ENCODE results near the gene WDR62. TPM values are rescaled to one million over a fixed set of nuclear protein-coding genes. Genes with fewer than 3 reads are reported as not detected.

WDR62 gene
- total and polyA plus RNA-seq, 2 donors (not counting 3 experiments of a cell fraction or from before 2014, with no cell fraction given), result 8.0 to 13.4 TPM

- no peak overlapping the region for H3K9ac ChIP-seq (replicated peaks; ENCODE audit: extremely low read depth, insufficient read depth, low read length)
- H3K27ac ChIP-seq (ENCODE audit: insufficient read depth, low read depth, low read length), result no peak overlapping the region
- intact Hi-C loops (cut with micrococcal nuclease), result no loop called here
- ChIA-PET POLR2A (no interaction called here), CTCF (no interaction called here)
- H2AFZ ChIP-seq (ENCODE audit: low read depth, low read length), result no peak overlapping the region
- no peak overlapping the region for H3K4me3 ChIP-seq (replicated peaks in 1 of 3; ENCODE audit: insufficient read depth in 1 of 3, low read depth in 1 of 3, low read length in 3 of 3)
- H3K79me2 ChIP-seq (ENCODE audit: control insufficient read depth, insufficient read depth, low read length), result peaks cover 8% of the 10 kb centered on the region
- no peaks in the 10 kb centered on the region for H3K9me1 ChIP-seq (replicated peaks; ENCODE audit: control insufficient read depth, extremely low read depth, insufficient read depth, low read length)
- no peak for DNase-seq (ENCODE audit: low read depth, low spot score)
- no peaks in the 10 kb centered on the region for H3K36me3 ChIP-seq (ENCODE audit: control insufficient read depth in 2 of 2, extremely low read depth in 1 of 2, insufficient read depth in 2 of 2, low read length in 2 of 2)
- no peak overlapping the region for H3K4me2 ChIP-seq (ENCODE audit: insufficient read depth, low read length)
- H4K20me1 ChIP-seq (replicated peaks; ENCODE audit: control insufficient read depth, extremely low read depth, insufficient read depth, low read length), result no peaks in the 10 kb centered on the region
- dilution Hi-C loops (cut with MboI; ENCODE audit: extremely low pct_ligation_motif_present, low sequenced_read_pairs), result no loop called here
- peaks cover 13% of the 10 kb centered on the region for H3K4me1 ChIP-seq (ENCODE audit: control insufficient read depth, extremely low read depth, insufficient read depth, low read length)
- BruUV-seq (replicated peaks), result no TSS peak
- FAIRE-seq, result no peak
- no peaks in the 10 kb centered on the region for H3K9me3 ChIP-seq (replicated peaks; ENCODE audit: control insufficient read depth, insufficient read depth, low read length)
- no peaks in the 10 kb centered on the region for H3K27me3 ChIP-seq (ENCODE audit: control insufficient read depth in 2 of 2, insufficient read depth in 2 of 2, low read length in 2 of 2)
- TF ChIP-seq POLR2A (IDR thresholded peaks at IDR 0.05; ENCODE audit: low read depth, low read length) (no peak), MYC (IDR thresholded peaks at IDR 0.05; ENCODE audit: low read depth, low read length) (no peak)
These were observed 56.5 kb downstream of the WDR62 start for GRCh38 chr19:36111200-36111539.

DNA sequence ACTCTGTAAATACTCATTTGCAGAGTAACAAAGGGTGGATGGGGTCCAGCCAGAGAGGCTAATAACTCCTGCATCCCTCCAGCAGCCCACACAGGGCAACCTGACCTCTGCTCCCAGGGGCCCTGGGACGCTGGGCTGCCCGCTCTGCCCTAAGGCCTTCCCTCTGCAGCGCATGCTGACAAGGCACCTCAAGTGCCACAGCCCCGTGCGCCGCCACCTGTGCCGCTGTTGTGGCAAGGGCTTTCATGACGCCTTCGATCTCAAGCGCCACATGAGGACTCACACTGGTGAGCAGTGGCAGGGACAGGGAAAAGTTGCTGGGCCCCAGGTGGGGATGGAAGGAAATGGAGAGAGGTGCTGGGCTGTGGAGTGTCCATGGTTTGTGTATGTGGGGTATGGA lies 58.0 kb downstream of the WDR62 start:
- H2AFZ ChIP-seq (ENCODE audit: low read depth, low read length), result no peak overlapping the region
- H3K27me3 ChIP-seq (ENCODE audit: control insufficient read depth in 2 of 2, insufficient read depth in 2 of 2, low read length in 2 of 2), result no peaks in the 10 kb centered on the region
- H3K4me1 ChIP-seq (ENCODE audit: control insufficient read depth, extremely low read depth, insufficient read depth, low read length), result peaks cover 15% of the 10 kb centered on the region
- H3K9me3 ChIP-seq (replicated peaks; ENCODE audit: control insufficient read depth, insufficient read depth, low read length), result no peaks in the 10 kb centered on the region
- H3K9ac ChIP-seq (replicated peaks; ENCODE audit: extremely low read depth, insufficient read depth, low read length), result no peak overlapping the region
- no TSS peak for BruUV-seq (replicated peaks)
- H4K20me1 ChIP-seq (replicated peaks; ENCODE audit: control insufficient read depth, extremely low read depth, insufficient read depth, low read length), result no peaks in the 10 kb centered on the region
- ChIA-PET CTCF (interaction anchor here (3.6 kb wide), 1 partner anchor 52 kb away, joined by 32 read pairs; no protein-coding TSS in a partner anchor), POLR2A (no interaction called here)
- H3K4me2 ChIP-seq (ENCODE audit: insufficient read depth, low read length), result no peak overlapping the region
- no peak overlapping the region for H3K27ac ChIP-seq (ENCODE audit: insufficient read depth, low read depth, low read length)
- TF ChIP-seq POLR2A (IDR thresholded peaks at IDR 0.05; ENCODE audit: low read depth, low read length) (no peak), MAX (IDR thresholded peaks at IDR 0.05; ENCODE audit: insufficient read depth, insufficient read length) (no peak), JUN (IDR thresholded peaks at IDR 0.05; ENCODE audit: borderline replicate concordance, insufficient read depth, insufficient read length, low read depth) (no peak), GATA2 (IDR thresholded peaks at IDR 0.05; ENCODE audit: insufficient read depth, insufficient read length, low read depth, low read length) (no peak), FOS (IDR thresholded peaks at IDR 0.05; ENCODE audit: borderline replicate concordance, insufficient read depth, low read length) (no peak), EZH2 (IDR thresholded peaks at IDR 0.05; ENCODE audit: borderline replicate concordance, low read depth, low read length, severe bottlenecking) (no peak), POLR2AphosphoS5 (IDR thresholded peaks at IDR 0.05; ENCODE audit: insufficient read depth, low read depth, low read length) (no peak), MYC (IDR thresholded peaks at IDR 0.05; ENCODE audit: low read depth, low read length) (no peak)
- TF ChIP-seq, protein P1, sequence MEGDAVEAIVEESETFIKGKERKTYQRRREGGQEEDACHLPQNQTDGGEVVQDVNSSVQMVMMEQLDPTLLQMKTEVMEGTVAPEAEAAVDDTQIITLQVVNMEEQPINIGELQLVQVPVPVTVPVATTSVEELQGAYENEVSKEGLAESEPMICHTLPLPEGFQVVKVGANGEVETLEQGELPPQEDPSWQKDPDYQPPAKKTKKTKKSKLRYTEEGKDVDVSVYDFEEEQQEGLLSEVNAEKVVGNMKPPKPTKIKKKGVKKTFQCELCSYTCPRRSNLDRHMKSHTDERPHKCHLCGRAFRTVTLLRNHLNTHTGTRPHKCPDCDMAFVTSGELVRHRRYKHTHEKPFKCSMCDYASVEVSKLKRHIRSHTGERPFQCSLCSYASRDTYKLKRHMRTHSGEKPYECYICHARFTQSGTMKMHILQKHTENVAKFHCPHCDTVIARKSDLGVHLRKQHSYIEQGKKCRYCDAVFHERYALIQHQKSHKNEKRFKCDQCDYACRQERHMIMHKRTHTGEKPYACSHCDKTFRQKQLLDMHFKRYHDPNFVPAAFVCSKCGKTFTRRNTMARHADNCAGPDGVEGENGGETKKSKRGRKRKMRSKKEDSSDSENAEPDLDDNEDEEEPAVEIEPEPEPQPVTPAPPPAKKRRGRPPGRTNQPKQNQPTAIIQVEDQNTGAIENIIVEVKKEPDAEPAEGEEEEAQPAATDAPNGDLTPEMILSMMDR (IDR thresholded peaks at IDR 0.05; ENCODE audit: extremely low read depth in 1 of 2, insufficient read depth in 1 of 2, low read depth in 1 of 2, low read length in 2 of 2), result no peak
- no peak overlapping the region for H3K4me3 ChIP-seq (replicated peaks in 1 of 3; ENCODE audit: insufficient read depth in 1 of 3, low read depth in 1 of 3, low read length in 3 of 3)
- H3K9me1 ChIP-seq (replicated peaks; ENCODE audit: control insufficient read depth, extremely low read depth, insufficient read depth, low read length), result no peaks in the 10 kb centered on the region
- peaks cover 0 to 2% of the 10 kb centered on the region in 2 experiments for H3K36me3 ChIP-seq (ENCODE audit: control insufficient read depth in 2 of 2, extremely low read depth in 1 of 2, insufficient read depth in 2 of 2, low read length in 2 of 2)
- no peak for FAIRE-seq
- peaks cover 13% of the 10 kb centered on the region for H3K79me2 ChIP-seq (ENCODE audit: control insufficient read depth, insufficient read depth, low read length)
- intact Hi-C loops (cut with micrococcal nuclease), result no loop called here
- dilution Hi-C loops (cut with MboI; ENCODE audit: extremely low pct_ligation_motif_present, low sequenced_read_pairs), result no loop called here
- no peak for DNase-seq (ENCODE audit: low read depth, low spot score)

Measured in endothelial cell of umbilical vein (primary cell).